OCI-LY7 (cell line): ENCODE results near the gene KIF1B. TPM values are rescaled to one million over a fixed set of nuclear protein-coding genes. Genes with fewer than 3 reads are reported as not detected.
A peak's percentile ranks its signal among the peaks of the same experiment; 100 is the strongest.

Experiments used
- BruUV-seq: library from RNA; stranded (reverse); fragments of 400-500 nt; replicated peaks from 2 replicates; lab custom pipeline; 2021; lab: Mats Ljungman, UMichigan
- CTCF ChIA-PET: fragments of 300-600 bp; sonication (Branson Sonifier 250); formaldehyde crosslinking; loops from one replicate; lab custom pipeline; 2022; ENCODE audit warnings: antibody characterized with exemption; ENCODE audit not compliant: unreplicated experiment; lab: Charles Lee
- POLR2A ChIA-PET: fragments of 300-600 bp; sonication (Branson Sonifier 250); formaldehyde crosslinking; loops from one replicate; lab custom pipeline; 2022; ENCODE audit warnings: antibody characterized with exemption; lab: Charles Lee
- DNase-seq: peaks from one replicate; pipeline ENCODE4 v3.0.0-alpha.2; 2015; ENCODE audit warnings: low spot score
- H2AFZ ChIP-seq: fragments of 200-600 bp; sonication (generic), shearing (Covaris generic); 2 replicates; pipeline ENCODE4 v1.6.1; 2014; ENCODE audit warnings: mild to moderate bottlenecking, antibody characterized with exemption, low read length, moderate library complexity
- H3K27ac ChIP-seq: fragments of 200-600 bp; sonication (generic); 2 replicates; pipeline ENCODE4 v1.5.1; 2014; ENCODE audit warnings: mixed run types, low read depth, mild to moderate bottlenecking, moderate library complexity, low read length, inconsistent platforms; ENCODE audit not compliant: poor library complexity, severe bottlenecking
- H3K36me3 ChIP-seq: fragments of 200-600 bp; sonication (generic); 2 replicates; pipeline ENCODE4 v1.6.1; 2014; ENCODE audit warnings: mild to moderate bottlenecking, antibody characterized with exemption, low read length, moderate library complexity, mixed read lengths; ENCODE audit not compliant: insufficient read depth
- H3K4me1 ChIP-seq: fragments of 200-600 bp; sonication (generic); 2 replicates; pipeline ENCODE4 v1.5.1; 2014; ENCODE audit warnings: mild to moderate bottlenecking, low read length; ENCODE audit not compliant: insufficient read depth, poor library complexity, severe bottlenecking
- H3K4me2 ChIP-seq: fragments of 200-600 bp; sonication (generic); 2 replicates; pipeline ENCODE4 v1.6.1; 2014; ENCODE audit warnings: mild to moderate bottlenecking, low read length
- H3K4me3 ChIP-seq: fragments of 200-600 bp; sonication (generic); 2 replicates; pipeline ENCODE4 v1.5.1; 2014; ENCODE audit warnings: mild to moderate bottlenecking, low read depth, low read length; ENCODE audit not compliant: poor library complexity, severe bottlenecking
- H3K79me2 ChIP-seq: fragments of 200-600 bp; sonication (generic); 2 replicates; pipeline ENCODE4 v1.6.1; 2016; ENCODE audit warnings: low read depth, mild to moderate bottlenecking, low read length, moderate library complexity, mixed read lengths; ENCODE audit not compliant: insufficient read depth
- H3K9me2 ChIP-seq: fragments of 200-600 bp; sonication (generic); 2 replicates; pipeline ENCODE4 v1.6.1; 2016; ENCODE audit warnings: mild to moderate bottlenecking, low read length, mixed read lengths; ENCODE audit not compliant: insufficient read depth
- H3K9me3 ChIP-seq: fragments of 200-600 bp; sonication (generic); 2 replicates; pipeline ENCODE4 v1.6.1; 2014; ENCODE audit warnings: mild to moderate bottlenecking, mixed run types, low read length, mixed read lengths
- H4K20me1 ChIP-seq: fragments of 200-600 bp; sonication (generic); 2 replicates; pipeline ENCODE4 v1.6.1; 2014; ENCODE audit warnings: mild to moderate bottlenecking, antibody characterized with exemption, low read length, moderate library complexity, mixed read lengths; ENCODE audit not compliant: insufficient read depth
- CTCF ChIP-seq: fragments of 200-600 bp; sonication (generic); conservative IDR thresholded peaks from 2 replicates; pipeline ENCODE4 v1.5.1; 2014; ENCODE audit warnings: mild to moderate bottlenecking, antibody characterized with exemption, low read length, moderate library complexity, mixed read lengths
- EZH2phosphoT487 ChIP-seq: fragments of 200-600 bp; sonication (generic); IDR thresholded peaks from 2 replicates; pipeline ENCODE4 v1.6.1; 2018; ENCODE audit warnings: low read depth, borderline replicate concordance, mild to moderate bottlenecking, mixed run types, antibody characterized with exemption, low read length, moderate library complexity, mixed read lengths
- intact Hi-C: fragments of 100-400 bp; cut with micrococcal nuclease; formaldehyde crosslinking; loops from one replicate; pipeline ENCODE4 v1.10.0; 2022; ENCODE audit not compliant: unreplicated experiment
- total RNA-seq, 2 experiments: library from RNA; depleted of rRNA in 1 of 2; stranded (reverse); fragments of >200 nt in 1 of 2; shearing (Covaris generic) in 1 of 2; gene quantifications; 2 replicates each; pipeline ENCODE4 v1.2.3, GENCODE V29; 2014 to 2022

KIF1B gene
- total RNA-seq, 2 experiments from 2014 or later: 3.8 to 4.8 TPM

GRCh38 chr1:10306435-10306834 lies 96.1 kb downstream of the KIF1B start:
- no peaks in the 10 kb centered on the region for H3K9me3 ChIP-seq
- intact Hi-C loops: no loop called here
- CTCF ChIA-PET: no interaction called here

DNA sequence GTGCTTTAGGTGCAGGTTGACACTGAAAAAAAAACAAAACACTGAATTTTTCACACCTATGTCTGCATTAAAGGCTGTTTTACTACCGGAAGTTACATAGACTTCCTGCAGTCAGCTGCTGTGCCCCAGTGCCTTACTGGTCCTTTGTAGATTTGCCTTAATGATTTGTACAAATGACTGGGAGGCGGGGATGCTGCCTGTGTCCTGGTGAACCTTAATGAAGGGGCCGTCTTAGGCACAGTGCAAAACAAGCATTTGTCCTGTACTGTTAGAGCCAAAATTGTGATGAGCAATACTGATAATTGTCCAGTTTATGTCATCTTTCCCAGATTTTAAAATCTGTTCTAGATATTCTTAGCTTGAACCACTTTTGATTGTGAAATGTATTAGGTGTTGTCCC lies 97.6 kb downstream of the KIF1B start:
- CTCF ChIA-PET: no interaction called here
- peak overlapping the region; percentile 74 for H2AFZ ChIP-seq
- peak; percentile 45 for DNase-seq

More at GRCh38 chr1:10306435-10306834, 96.1 kb downstream of the KIF1B start:
- no peak overlapping the region for H2AFZ ChIP-seq
- no peak overlapping the region for H3K4me2 ChIP-seq
- H3K27ac ChIP-seq: no peak overlapping the region
- H3K79me2 ChIP-seq: no peaks in the 10 kb centered on the region
- peaks cover 9% of the 10 kb centered on the region for H3K4me1 ChIP-seq
- H4K20me1 ChIP-seq: no peaks in the 10 kb centered on the region
- no TSS peak for BruUV-seq
- DNase-seq: no peak
- no peak overlapping the region for H3K4me3 ChIP-seq
- H3K9me2 ChIP-seq: no peaks in the 10 kb centered on the region
- POLR2A ChIA-PET: no interaction called here
- TF ChIP-seq CTCF (no peak), EZH2phosphoT487 (no peak)
- H3K36me3 ChIP-seq: no peaks in the 10 kb centered on the region

More for the DNA sequence above, 97.6 kb downstream of the KIF1B start:
- H3K27ac ChIP-seq: no peak overlapping the region
- POLR2A ChIA-PET: no interaction called here
- no peaks in the 10 kb centered on the region for H3K9me3 ChIP-seq
- intact Hi-C loops: no loop called here
- no peaks in the 10 kb centered on the region for H3K79me2 ChIP-seq
- H3K4me3 ChIP-seq: no peak overlapping the region
- no peak for TF ChIP-seq EZH2phosphoT487
- no peak for TF ChIP-seq CTCF
- H3K9me2 ChIP-seq: no peaks in the 10 kb centered on the region
- BruUV-seq: no TSS peak
- H3K4me1 ChIP-seq: peaks cover 9% of the 10 kb centered on the region
- no peaks in the 10 kb centered on the region for H4K20me1 ChIP-seq
- H3K4me2 ChIP-seq: peak overlapping the region; percentile 15
- no peaks in the 10 kb centered on the region for H3K36me3 ChIP-seq
